ENCODE data around the gene ARHGAP19.

ARHGAP19 gene

DNA sequence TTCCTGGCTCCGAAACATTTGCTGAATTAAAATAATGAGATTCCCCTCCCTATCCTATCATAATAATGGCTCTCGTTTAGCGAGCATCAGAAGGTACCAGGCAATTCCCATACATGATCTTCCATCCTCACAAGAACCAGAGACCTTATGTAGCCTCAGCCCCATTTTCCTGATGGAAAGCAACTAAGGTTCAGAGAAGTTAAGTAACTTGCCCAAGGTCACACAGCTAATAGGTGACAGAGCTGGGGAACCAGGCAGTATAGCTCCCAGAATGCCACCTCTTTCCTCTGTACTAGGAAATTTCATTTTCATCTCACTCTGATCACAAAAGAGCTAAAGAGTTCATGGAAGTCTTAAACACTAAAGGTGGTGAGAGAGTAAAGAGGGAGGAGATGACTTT, 109.1 kb downstream of the ARHGAP19 start:
- DNase-seq = no peak
- no peak overlapping the region for H2AFZ ChIP-seq (ENCODE audit: low read depth, low read length)
- peaks cover 6% of the 10 kb centered on the region; the same call in 1 of the 2 replicates for H4K20me1 ChIP-seq (ENCODE audit: insufficient read depth, low read length)
- H3K9ac ChIP-seq (ENCODE audit: low read depth, low read length) = no peak overlapping the region
- no peaks in the 10 kb centered on the region for H3K9me3 ChIP-seq (ENCODE audit: insufficient read depth, low read length, severe bottlenecking)
- H3K36me3 ChIP-seq (ENCODE audit: insufficient read depth, low read length) = no peaks in the 10 kb centered on the region
- TF ChIP-seq, protein P1, sequence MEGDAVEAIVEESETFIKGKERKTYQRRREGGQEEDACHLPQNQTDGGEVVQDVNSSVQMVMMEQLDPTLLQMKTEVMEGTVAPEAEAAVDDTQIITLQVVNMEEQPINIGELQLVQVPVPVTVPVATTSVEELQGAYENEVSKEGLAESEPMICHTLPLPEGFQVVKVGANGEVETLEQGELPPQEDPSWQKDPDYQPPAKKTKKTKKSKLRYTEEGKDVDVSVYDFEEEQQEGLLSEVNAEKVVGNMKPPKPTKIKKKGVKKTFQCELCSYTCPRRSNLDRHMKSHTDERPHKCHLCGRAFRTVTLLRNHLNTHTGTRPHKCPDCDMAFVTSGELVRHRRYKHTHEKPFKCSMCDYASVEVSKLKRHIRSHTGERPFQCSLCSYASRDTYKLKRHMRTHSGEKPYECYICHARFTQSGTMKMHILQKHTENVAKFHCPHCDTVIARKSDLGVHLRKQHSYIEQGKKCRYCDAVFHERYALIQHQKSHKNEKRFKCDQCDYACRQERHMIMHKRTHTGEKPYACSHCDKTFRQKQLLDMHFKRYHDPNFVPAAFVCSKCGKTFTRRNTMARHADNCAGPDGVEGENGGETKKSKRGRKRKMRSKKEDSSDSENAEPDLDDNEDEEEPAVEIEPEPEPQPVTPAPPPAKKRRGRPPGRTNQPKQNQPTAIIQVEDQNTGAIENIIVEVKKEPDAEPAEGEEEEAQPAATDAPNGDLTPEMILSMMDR (IDR thresholded peaks at IDR 0.05; ENCODE audit: borderline replicate concordance, extremely low read depth, low read length, poor library complexity, severe bottlenecking) = no peak
- TF ChIP-seq EZH2 (IDR thresholded peaks at IDR 0.05; ENCODE audit: borderline replicate concordance, low read depth, low read length, severe bottlenecking) = no peak
- H3K4me2 ChIP-seq (ENCODE audit: insufficient read depth, low read length) = no peak overlapping the region
- peaks cover 55% of the 10 kb centered on the region for H3K27me3 ChIP-seq (ENCODE audit: insufficient read depth, low read length, poor library complexity)
- H3K79me2 ChIP-seq (ENCODE audit: insufficient read depth, low read length) = no peaks in the 10 kb centered on the region
- H3K4me3 ChIP-seq (ENCODE audit: low read depth in 1 of 2, low read length in 2 of 2) = no peak overlapping the region
- H3K27ac ChIP-seq (ENCODE audit: low read length) = no peak overlapping the region
- H3K4me1 ChIP-seq (ENCODE audit: insufficient read depth, low read length) = peaks cover 4% of the 10 kb centered on the region
- ATAC-seq (ENCODE audit: insufficient read depth, low read depth) = no peak

DNA sequence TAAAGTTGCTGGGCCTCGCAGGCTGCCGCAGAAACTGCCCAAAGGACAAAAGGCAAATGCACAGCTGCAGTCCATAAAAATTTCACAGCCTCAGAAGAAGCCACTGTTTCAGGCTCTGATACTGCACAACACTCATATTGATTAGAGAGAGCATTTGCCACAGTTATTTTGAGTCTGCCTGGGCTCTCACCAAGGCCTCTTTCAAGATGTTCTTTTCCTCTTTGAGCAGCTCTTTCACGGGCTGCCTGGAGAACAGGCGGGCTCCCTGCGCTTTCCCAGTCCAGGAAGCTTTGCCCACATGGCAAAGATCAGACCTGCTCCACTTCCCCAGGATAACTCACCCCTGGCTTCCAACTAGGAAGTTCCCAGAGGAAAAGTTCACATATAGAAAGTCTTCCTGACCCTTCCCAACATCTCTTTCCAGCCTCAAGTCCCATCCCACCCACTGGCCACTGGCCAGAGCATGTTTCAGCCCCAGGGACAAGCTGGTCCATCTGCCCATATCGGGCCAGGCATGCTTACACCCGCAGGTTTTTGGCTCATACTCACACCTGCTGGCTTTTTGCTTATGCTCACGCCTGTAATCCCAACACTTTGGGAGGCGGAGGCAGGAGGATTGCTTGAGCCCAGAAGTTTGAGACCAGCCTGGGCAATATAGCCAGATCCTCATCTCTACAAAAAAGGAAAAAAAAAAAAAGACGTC, 110.0 kb downstream of the ARHGAP19 start:
- ATAC-seq (ENCODE audit: insufficient read depth, low read depth) = no peak
- DNase-seq = no peak
- H2AFZ ChIP-seq (ENCODE audit: low read depth, low read length) = no peak overlapping the region
- no peak overlapping the region for H3K4me3 ChIP-seq (ENCODE audit: low read depth in 1 of 2, low read length in 2 of 2)
- H3K27me3 ChIP-seq (ENCODE audit: insufficient read depth, low read length, poor library complexity) = peaks cover 52% of the 10 kb centered on the region
- no peak overlapping the region for H3K27ac ChIP-seq (ENCODE audit: low read length)
- H3K4me1 ChIP-seq (ENCODE audit: insufficient read depth, low read length) = no peaks in the 10 kb centered on the region; the same call in 1 of the 2 replicates
- no peak for TF ChIP-seq EZH2 (IDR thresholded peaks at IDR 0.05; ENCODE audit: borderline replicate concordance, low read depth, low read length, severe bottlenecking)
- TF ChIP-seq, protein P1 (IDR thresholded peaks at IDR 0.05; ENCODE audit: borderline replicate concordance, extremely low read depth, low read length, poor library complexity, severe bottlenecking) = no peak
- H3K9ac ChIP-seq (ENCODE audit: low read depth, low read length) = no peak overlapping the region
- no peaks in the 10 kb centered on the region for H3K36me3 ChIP-seq (ENCODE audit: insufficient read depth, low read length)
- H4K20me1 ChIP-seq (ENCODE audit: insufficient read depth, low read length) = peaks cover 6% of the 10 kb centered on the region; the same call in 1 of the 2 replicates
- no peaks in the 10 kb centered on the region for H3K79me2 ChIP-seq (ENCODE audit: insufficient read depth, low read length)
- no peak overlapping the region for H3K4me2 ChIP-seq (ENCODE audit: insufficient read depth, low read length)
- H3K9me3 ChIP-seq (ENCODE audit: insufficient read depth, low read length, severe bottlenecking) = no peaks in the 10 kb centered on the region

DNA sequence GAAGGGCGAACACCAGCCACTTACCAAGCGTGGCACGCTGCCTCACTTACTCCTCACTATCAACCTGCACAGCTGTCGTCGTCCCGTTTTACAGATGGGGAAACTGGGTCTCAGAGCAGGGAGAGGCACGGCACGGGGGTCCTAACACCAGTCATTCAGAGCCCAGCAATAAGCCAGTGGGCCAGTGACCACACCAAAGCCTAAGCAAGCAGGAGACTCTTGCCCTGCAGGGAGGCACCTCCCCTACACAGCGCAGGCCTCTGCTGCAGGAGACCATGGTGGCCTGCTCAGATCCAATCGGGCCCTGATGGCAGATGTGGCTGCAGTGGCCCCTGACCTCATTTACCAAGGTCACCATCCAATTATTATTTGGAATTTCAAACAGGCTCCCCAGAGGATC, 111.5 kb downstream of the ARHGAP19 start:
- Histone ChIP-seq H3K79me2 (ENCODE audit: insufficient read depth, low read length) (no peaks in the 10 kb centered on the region), H3K27me3 (ENCODE audit: insufficient read depth, low read length, poor library complexity) (peaks cover 38% of the 10 kb centered on the region), H2AFZ (ENCODE audit: low read depth, low read length) (no peak overlapping the region), H3K9me3 (ENCODE audit: insufficient read depth, low read length, severe bottlenecking) (no peaks in the 10 kb centered on the region), H3K36me3 (ENCODE audit: insufficient read depth, low read length) (no peaks in the 10 kb centered on the region), H3K9ac (ENCODE audit: low read depth, low read length) (no peak overlapping the region), H3K4me2 (ENCODE audit: insufficient read depth, low read length) (no peak overlapping the region), H3K27ac (ENCODE audit: low read length) (no peak overlapping the region), H3K4me3 (ENCODE audit: low read depth in 1 of 2, low read length in 2 of 2) (no peak overlapping the region), H4K20me1 (ENCODE audit: insufficient read depth, low read length) (no peaks in the 10 kb centered on the region), H3K4me1 (ENCODE audit: insufficient read depth, low read length) (no peaks in the 10 kb centered on the region; the same call in 1 of the 2 replicates)
- DNase-seq = no peak
- no peak for ATAC-seq (ENCODE audit: insufficient read depth, low read depth)
- TF ChIP-seq, protein P1 (IDR thresholded peaks at IDR 0.05; ENCODE audit: borderline replicate concordance, extremely low read depth, low read length, poor library complexity, severe bottlenecking) = no peak
- no peak for TF ChIP-seq EZH2 (IDR thresholded peaks at IDR 0.05; ENCODE audit: borderline replicate concordance, low read depth, low read length, severe bottlenecking)
